HepG2 (cell line): ENCODE data around the gene RAD18. TPM values are rescaled to one million over a fixed set of nuclear protein-coding genes. Genes with fewer than 3 reads are reported as not detected.

ENCODE experiments used
- E2F5 ChIP-seq: sonication (generic); formaldehyde crosslinking; conservative IDR thresholded peaks from 2 replicates; pipeline ENCODE4 v1.4.0; 2020; ENCODE audit warnings: missing genetic modification reagents
- KLF13 ChIP-seq: sonication (generic); formaldehyde crosslinking; IDR thresholded peaks from 2 replicates; pipeline ENCODE4 v1.4.0; 2020; ENCODE audit warnings: mild to moderate bottlenecking, missing genetic modification reagents
- KLF15 ChIP-seq: sonication (generic); formaldehyde crosslinking; IDR thresholded peaks from 2 replicates; pipeline ENCODE4 v1.8.1; 2023; ENCODE audit warnings: borderline replicate concordance, mild to moderate bottlenecking, inconsistent platforms, missing genetic modification reagents, mixed read lengths
- RCOR2 ChIP-seq: IDR thresholded peaks from 2 replicates; pipeline ENCODE4 v1.6.1; 2016; ENCODE audit warnings: missing biosample characterization, missing genetic modification reagents
- SETDB1 ChIP-seq: sonication (generic); formaldehyde crosslinking; IDR thresholded peaks from 2 replicates; pipeline ENCODE4 v1.5.1; 2020; ENCODE audit warnings: missing genetic modification reagents, mild to moderate bottlenecking, borderline replicate concordance
- SMARCC2 ChIP-seq: fragments of 450-650 bp; IDR thresholded peaks from 2 replicates; pipeline ENCODE4 v1.6.1; 2017; ENCODE audit warnings: antibody characterized with exemption, mild to moderate bottlenecking
- ZNF256 ChIP-seq: sonication (generic); formaldehyde crosslinking; conservative IDR thresholded peaks from 2 replicates; pipeline ENCODE4 v1.4.0; 2020; ENCODE audit warnings: missing genetic modification reagents
- ZNF549 ChIP-seq: sonication (generic); formaldehyde crosslinking; IDR thresholded peaks from 2 replicates; pipeline ENCODE4 v1.5.0; 2020; ENCODE audit warnings: missing genetic modification reagents
- ZNF691 ChIP-seq: sonication (generic); formaldehyde crosslinking; IDR thresholded peaks from 2 replicates; pipeline ENCODE4 v1.4.0; 2020; ENCODE audit warnings: missing genetic modification reagents, low read depth, mild to moderate bottlenecking, borderline replicate concordance
- polyA plus RNA-seq, 8 experiments: library from polyadenylated mRNA; depleted of rRNA in 3 of 8; stranded (reverse) in 7 of 8; unstranded in 1 of 8; fragments of >200 nt; fragmentation: Illumina TruSeq in 4 of 8; extraction: Trizol in 4 of 8; gene quantifications; 2 replicates each; pipeline versions ENCODE4 v1.2.1 to v1.2.3, GENCODE V29; 2011 to 2016; ENCODE audit warnings: low read depth in 4 of 8, missing spikeins in 1 of 8, mixed read lengths in 1 of 8; ENCODE audit not compliant: insufficient read depth in 1 of 8
- total RNA-seq, 5 experiments: library from RNA; depleted of rRNA; stranded (reverse); fragments of >200 nt; fragmentation: Illumina TruSeq; extraction: Trizol; gene quantifications; 2 replicates each; pipeline ENCODE4 v1.2.3, GENCODE V29; 2016; ENCODE audit warnings: low read depth in 1 of 5
- TF ChIP-seq, protein P1 (sequence below): sonication (generic); formaldehyde crosslinking; IDR thresholded peaks from 2 replicates; pipeline ENCODE4 v1.9.0; 2021; ENCODE audit warnings: mild to moderate bottlenecking, missing genetic modification reagents
- TF ChIP-seq, protein P2 (sequence below): sonication (generic); formaldehyde crosslinking; IDR thresholded peaks from 2 replicates; pipeline ENCODE4 v1.4.0; 2020; ENCODE audit warnings: missing genetic modification reagents

The RAD18 gene
- total and polyA plus RNA-seq, 2 of the 13 experiments (the other 11 are each of a cell fraction or from before 2014, with no cell fraction given) = 5.9 to 20.7 TPM

DNA sequence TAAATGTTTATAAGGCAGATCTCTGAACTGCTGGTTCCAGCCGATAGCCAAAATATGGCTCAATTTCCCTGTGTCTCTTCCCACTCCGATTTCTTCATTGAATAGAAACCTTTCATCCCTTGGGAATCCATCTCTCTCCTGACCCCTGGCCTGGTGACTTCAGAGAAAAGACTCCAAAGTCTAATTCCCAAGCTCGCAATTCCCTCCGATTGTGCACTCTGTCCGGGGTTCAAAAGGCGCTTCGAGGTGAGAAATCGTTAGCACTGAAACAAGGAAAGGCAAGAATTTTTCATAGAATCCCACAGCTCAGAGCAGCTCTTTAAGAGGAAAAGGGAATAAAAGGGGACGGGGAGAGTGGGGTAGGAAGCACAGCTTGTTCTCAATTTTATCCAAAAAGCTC lies 18.4 kb upstream of the RAD18 start (continued):
- TF ChIP-seq, protein P1, sequence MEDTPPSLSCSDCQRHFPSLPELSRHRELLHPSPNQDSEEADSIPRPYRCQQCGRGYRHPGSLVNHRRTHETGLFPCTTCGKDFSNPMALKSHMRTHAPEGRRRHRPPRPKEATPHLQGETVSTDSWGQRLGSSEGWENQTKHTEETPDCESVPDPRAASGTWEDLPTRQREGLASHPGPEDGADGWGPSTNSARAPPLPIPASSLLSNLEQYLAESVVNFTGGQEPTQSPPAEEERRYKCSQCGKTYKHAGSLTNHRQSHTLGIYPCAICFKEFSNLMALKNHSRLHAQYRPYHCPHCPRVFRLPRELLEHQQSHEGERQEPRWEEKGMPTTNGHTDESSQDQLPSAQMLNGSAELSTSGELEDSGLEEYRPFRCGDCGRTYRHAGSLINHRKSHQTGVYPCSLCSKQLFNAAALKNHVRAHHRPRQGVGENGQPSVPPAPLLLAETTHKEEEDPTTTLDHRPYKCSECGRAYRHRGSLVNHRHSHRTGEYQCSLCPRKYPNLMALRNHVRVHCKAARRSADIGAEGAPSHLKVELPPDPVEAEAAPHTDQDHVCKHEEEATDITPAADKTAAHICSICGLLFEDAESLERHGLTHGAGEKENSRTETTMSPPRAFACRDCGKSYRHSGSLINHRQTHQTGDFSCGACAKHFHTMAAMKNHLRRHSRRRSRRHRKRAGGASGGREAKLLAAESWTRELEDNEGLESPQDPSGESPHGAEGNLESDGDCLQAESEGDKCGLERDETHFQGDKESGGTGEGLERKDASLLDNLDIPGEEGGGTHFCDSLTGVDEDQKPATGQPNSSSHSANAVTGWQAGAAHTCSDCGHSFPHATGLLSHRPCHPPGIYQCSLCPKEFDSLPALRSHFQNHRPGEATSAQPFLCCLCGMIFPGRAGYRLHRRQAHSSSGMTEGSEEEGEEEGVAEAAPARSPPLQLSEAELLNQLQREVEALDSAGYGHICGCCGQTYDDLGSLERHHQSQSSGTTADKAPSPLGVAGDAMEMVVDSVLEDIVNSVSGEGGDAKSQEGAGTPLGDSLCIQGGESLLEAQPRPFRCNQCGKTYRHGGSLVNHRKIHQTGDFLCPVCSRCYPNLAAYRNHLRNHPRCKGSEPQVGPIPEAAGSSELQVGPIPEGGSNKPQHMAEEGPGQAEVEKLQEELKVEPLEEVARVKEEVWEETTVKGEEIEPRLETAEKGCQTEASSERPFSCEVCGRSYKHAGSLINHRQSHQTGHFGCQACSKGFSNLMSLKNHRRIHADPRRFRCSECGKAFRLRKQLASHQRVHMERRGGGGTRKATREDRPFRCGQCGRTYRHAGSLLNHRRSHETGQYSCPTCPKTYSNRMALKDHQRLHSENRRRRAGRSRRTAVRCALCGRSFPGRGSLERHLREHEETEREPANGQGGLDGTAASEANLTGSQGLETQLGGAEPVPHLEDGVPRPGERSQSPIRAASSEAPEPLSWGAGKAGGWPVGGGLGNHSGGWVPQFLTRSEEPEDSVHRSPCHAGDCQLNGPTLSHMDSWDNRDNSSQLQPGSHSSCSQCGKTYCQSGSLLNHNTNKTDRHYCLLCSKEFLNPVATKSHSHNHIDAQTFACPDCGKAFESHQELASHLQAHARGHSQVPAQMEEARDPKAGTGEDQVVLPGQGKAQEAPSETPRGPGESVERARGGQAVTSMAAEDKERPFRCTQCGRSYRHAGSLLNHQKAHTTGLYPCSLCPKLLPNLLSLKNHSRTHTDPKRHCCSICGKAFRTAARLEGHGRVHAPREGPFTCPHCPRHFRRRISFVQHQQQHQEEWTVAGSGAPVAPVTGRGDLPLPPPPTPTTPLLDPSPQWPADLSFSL (CRISPR knock-in tag) = no peak
- TF ChIP-seq E2F5 (CRISPR knock-in tag) = no peak
- TF ChIP-seq SETDB1 (CRISPR knock-in tag) = no peak
- no peak for TF ChIP-seq ZNF549 (CRISPR knock-in tag)
- TF ChIP-seq RCOR2 (CRISPR knock-in tag) = 0 out of 2 replicates have a peak, but pooled peaks have one; percentile 61
- no peak for TF ChIP-seq KLF13 (CRISPR knock-in tag)
- no peak for TF ChIP-seq KLF15
- TF ChIP-seq, protein P2, sequence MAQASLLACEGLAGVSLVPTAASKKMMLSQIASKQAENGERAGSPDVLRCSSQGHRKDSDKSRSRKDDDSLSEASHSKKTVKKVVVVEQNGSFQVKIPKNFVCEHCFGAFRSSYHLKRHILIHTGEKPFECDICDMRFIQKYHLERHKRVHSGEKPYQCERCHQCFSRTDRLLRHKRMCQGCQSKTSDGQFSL (CRISPR knock-in tag) = no peak
- no peak for TF ChIP-seq ZNF691 (CRISPR knock-in tag)
- no peak for TF ChIP-seq SMARCC2
- TF ChIP-seq ZNF256 (CRISPR knock-in tag) = no peak
